Activated CD4-positive, CD25-positive, alpha-beta regulatory T cell treated with anti-CD3 and anti-CD28 coated beads, Interleukin-2, amount 50 U/mL, for 72 hours (primary cell): ENCODE measurements around the gene UST.

Source experiments
- DNase-seq: peaks from one replicate; pipeline ENCODE4 v3.0.0; 2021

Gene UST

DNA sequence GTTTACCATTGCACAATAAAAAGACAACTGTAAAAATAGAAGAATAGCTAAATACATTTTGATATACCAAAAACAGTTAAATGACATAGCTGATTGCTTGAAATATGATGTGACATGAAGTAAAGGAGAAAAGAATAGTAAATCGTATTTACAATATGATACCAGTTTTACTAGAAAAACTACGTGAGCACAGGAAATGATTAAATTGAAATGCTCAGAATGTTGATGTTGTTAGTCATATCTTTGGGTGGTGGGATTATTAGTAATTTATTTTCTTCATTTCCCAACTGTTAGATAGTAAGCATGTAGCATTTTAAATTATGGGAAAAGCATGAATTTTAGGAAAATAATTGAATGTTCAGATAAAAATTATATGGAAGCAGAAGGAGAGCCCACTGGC is 302.4 kb downstream of the UST start:
- no peak for DNase-seq

- DNase-seq, result no peak
These were observed 303.3 kb downstream of the UST start for GRCh38 chr6:149050160-149050559.

- no peak for DNase-seq
These were observed 305.7 kb downstream of the UST start for GRCh38 chr6:149052350-149053106.

DNA sequence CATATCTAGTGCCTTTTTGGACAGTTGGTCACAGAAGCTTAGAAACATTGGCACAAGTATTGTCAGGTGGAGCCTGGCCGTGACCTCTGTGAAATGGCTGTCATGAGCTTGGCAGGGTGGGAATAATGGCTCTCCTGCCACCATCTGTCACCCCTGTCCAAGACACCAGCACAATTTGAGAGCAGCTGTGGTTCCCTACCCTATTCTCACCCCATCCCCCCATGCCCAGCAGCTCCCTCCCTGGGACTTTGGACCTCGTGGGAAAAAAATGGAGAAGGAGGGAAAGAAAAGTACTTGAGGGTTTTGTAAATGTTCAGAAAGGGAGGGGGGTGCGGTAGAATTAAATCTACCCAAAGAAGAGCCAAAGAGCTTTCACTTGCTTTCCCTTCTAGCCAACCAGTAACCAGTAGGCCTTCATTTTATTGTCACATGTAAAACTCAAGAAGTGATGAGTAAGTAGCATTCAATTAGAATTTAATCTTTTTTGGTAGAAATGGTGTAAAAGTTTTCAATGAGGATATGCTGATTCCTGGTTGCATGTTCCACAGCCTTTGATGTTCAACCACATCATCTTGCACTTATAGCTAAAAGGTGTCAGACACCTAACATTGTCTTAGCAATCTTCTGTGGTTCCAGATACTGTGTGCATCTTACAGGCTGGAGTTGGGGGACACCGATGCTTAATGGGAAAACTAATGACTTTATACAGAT is 307.2 kb downstream of the UST start:
- no peak for DNase-seq

- no peak for DNase-seq
These were observed 307.8 kb downstream of the UST start for GRCh38 chr6:149054559-149055194.

- no peak for DNase-seq
These were observed 308.5 kb downstream of the UST start for GRCh38 chr6:149055195-149055899.

- no peak for DNase-seq
These were observed 310.1 kb downstream of the UST start for GRCh38 chr6:149056777-149057463.

DNA sequence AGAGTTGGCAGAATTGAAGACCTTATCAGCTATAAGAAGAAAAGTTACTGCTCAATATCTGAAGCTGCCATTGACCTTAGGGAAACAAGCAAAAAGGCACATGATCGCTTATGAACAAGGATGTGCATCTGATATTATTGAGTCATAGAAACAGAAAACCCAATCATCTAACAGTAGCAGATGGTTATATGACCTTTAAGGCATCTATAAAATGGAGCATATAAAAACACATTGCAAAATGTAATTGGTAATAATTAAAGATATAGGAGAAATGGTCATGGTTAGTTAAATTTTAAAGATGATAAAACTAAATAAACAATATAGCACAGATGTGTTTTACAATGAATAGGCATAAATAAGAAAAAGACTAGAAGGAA is 310.6 kb downstream of the UST start:
- DNase-seq, result no peak

DNA sequence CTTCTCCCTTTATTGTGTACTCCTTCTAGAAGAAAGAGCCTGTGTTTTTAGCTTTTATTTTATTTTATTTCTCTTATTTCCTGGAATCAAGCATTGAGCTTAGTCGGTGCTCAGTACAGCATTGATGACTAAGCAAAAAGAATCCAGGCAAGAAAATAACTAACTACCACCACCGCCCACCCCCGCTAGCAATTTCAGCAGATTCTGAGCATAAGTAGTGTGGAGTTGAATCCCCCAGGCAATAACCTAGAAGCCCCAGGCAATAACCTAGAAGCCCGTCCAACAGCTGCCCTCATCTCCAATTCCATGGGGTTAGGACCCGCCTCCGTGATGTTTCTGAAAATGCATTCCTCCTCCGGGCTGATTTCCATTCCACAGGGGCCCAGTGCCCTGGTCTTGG is 312.7 kb downstream of the UST start:
- no peak for DNase-seq

DNA sequence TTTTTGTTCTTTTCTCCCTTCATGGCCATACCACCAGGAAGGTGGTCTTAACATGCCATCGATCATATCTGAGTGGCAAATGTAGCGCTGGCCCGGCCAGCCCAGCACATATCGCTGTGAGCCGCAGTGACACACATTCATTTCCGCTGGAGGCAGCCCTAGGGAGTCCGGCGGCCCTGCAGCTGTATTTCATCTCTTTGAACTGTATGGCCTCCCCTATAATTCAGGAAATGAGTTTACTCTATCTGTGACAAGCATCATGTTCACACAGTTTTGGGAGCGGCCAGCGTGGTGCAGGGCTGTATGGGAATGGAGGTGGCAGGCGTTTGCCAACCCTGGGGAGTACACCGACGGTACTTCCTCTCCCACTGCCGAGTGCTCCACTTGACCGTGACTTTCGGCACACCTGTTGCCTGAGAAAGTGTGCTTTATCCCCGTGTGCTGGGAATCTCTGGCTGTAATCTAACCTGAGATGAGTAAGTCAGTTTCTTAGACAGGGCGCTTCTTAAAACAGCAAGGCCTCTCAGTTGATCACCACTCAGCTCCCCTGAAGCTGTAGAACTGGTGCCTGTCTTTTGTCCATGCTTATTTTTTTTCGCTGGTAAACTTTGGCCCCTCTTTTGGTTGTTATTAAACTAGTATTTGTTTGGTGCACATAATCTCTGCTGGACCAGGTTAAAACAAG is 313.6 kb downstream of the UST start:
- DNase-seq, result peak; percentile 53

- no peak for DNase-seq
These were observed 314.3 kb downstream of the UST start for GRCh38 chr6:149060985-149061760.

GRCh38 chr6:149061930-149062329 is 315.1 kb downstream of the UST start:
- DNase-seq, result no peak

GRCh38 chr6:149062653-149063348 is 316.0 kb downstream of the UST start:
- no peak for DNase-seq

DNA sequence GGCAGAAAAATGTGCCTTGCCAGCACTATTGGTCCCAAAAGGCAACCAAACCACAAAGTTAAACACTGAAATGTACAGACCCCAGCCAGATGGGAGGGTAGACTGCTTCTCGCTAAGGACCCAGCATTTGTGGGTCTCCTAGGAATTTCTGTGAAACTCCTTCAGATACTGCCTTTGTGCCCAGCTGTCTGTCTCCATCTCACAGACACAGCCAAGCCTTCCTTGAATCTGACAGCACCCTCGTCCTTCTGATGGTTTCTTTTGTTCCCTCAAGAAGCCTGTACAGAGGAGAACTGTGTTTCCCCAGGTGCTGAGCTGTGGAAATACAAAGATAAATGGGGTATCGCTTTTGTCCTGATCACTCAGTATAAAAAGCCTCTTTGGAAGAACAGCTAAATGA is 316.6 kb downstream of the UST start:
- DNase-seq, result no peak

- DNase-seq, result no peak
These were observed 317.3 kb downstream of the UST start for GRCh38 chr6:149064001-149064659.

DNA sequence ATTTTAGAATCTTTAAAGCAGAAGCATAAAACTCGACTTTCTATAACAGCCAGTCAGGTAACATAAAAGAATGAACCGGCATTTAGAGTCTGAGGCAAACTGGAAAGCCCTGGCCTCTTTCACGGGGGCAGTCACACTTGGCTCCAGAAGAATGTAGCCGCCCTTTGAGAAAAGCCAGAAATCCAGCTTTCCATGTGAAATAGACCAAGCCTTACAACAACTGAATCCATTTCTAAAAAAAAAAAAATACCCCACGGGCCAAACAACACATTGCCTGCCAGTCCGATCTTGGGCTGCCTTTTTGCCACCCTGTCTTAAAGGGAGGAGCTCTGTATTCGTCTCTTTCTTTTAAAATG is 317.8 kb downstream of the UST start:
- DNase-seq, result no peak

DNA sequence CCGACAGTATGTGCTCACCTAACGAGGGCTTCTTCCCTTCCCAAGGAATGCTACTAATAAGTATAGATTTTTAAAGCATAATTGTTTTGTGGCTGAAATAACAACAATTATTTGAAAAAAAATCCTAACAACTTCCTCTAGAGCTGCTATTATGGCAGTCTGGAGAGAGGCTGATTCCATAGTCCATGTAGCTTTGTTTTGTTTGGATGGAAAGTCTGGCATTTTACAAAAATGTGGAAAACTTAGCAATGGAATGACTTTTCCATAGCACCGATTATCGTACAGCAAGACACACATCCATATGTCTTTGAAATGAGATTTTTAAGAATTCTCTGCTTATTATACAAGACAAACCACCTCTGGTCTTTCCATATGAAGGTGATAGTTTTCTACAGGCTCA is 318.3 kb downstream of the UST start:
- no peak for DNase-seq

DNA sequence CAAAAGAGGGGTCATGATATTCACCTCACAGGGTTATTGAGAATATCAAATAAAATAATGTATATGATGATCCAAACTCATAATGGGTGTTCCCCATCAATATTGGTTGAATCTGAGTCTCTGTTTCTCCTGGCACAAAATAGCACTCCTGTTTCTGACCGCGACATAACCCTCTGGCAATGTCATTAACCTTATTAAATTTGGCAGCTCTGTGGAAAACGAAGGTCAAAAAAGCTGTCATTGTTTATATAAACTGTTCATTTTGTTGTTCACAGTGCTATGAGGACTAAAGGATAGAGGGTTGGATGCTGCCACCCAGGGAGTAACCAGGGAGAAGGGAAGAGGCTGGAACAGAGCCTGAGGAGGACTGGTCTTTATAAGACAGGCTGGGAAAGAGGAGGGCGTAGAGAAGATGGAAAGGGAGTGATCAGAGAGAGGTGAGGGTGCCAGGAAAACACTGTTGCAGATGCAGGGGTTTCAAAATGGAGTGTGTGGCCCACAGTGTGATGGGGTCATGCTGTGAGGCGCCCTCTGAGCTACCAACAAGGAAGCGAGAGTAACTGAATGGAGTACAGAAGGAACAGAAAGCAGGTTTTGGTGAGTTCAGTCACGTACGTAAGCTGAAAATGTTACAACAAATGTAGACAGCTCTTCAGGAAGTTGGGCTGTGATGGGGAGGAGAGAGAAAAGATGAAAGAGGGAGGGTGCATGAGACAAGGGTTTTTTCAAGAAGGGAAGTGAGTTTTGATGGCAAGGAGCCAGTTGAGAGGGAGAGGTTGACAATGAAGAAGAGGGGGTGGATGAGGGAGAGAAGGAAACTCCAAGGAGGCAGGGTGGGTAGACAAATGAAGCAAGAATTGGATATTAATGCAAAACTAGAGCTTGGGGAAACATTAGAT is 319.1 kb downstream of the UST start:
- no peak for DNase-seq

DNA sequence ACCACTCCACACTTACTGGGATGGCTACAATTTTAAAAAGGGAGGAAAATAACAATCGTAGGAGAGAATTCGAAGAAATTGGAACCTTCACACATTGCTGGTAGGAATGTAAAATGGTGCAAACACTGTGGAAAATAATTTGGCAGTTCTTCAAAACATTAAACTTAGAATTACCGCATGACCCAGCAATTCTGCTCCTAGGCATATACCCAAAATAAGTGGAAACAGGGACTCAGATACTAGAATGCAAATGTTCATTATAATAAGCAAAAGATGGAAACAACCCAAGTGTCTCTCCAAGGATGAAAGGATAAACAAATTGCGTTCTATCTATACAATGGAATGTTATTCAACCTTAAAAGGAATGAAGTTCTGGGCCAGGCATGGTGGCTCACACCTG is 325.2 kb downstream of the UST start:
- no peak for DNase-seq
